Measurements from ENCODE around the gene LDLRAD3.

DNA sequence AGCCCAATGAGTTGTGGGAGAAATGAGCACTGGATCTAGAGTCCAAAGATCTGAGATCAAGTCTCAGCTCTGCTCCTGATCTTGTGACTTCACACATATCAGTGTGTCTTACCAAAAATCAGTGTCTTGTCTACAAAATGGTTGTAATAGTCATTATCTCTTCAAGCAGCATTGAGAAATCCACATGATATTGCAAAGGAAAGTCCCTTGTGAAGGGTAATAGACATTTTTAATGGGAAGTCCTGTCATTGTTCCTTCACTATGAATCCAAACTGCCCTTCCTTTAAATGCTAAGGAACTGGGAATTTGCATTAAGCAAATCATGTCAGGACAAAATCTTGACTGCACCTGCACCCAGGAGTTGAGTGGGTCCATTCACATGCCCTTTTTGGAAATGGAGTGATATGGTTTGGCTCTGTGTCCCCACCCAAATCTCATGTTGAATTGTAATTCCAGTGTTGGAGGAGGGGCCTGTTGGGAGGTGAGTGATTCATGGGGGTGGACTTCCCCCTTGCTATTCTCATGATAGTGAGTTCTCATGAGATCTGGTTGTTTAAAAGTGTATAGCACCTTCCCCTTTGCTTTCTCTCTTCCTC is 294.3 kb downstream of the LDLRAD3 start:
- TF ChIP-seq FOXK2 (IDR thresholded peaks at IDR 0.05) = no peak
- TF ChIP-seq HDGF (IDR thresholded peaks at IDR 0.05; ENCODE audit: borderline replicate concordance) = no peak
- no peak for TF ChIP-seq FOXM1 (IDR thresholded peaks at IDR 0.05; ENCODE audit: borderline replicate concordance)
- TF ChIP-seq ARNT (IDR thresholded peaks at IDR 0.05) = no peak
- no peak for TF ChIP-seq SUZ12 (IDR thresholded peaks at IDR 0.05)
- no peak for TF ChIP-seq SP1 (IDR thresholded peaks at IDR 0.05)
- TF ChIP-seq ZNF384 (IDR thresholded peaks at IDR 0.05) = no peak

All from HEK293T (cell line).